HG03280 (cell line): ENCODE data around the gene RNF31.

Source experiments
- ATAC-seq: cut with Tn5 transposase; IDR thresholded peaks from one replicate; pipeline ENCODE4 v1.9.1; 2021; ENCODE audit warnings: mild to moderate bottlenecking, moderate library complexity; ENCODE audit not compliant: unreplicated experiment

RNF31 gene

GRCh38 chr14:24137529-24138395, 9.5 kb upstream of the RNF31 start:
- no peak for ATAC-seq

GRCh38 chr14:24138396-24139271, 8.7 kb upstream of the RNF31 start:
- ATAC-seq: no peak

- no peak for ATAC-seq
Observed at GRCh38 chr14:24139272-24139934, 7.9 kb upstream of the RNF31 start.

GRCh38 chr14:24141097-24141880, 6.0 kb upstream of the RNF31 start, which contains the start of gene EMC9:
Gene EMC9, minus strand, starts transcription at chr14:24141591. Its CDS starts 287 bp downstream, at chr14:24141304.
- ATAC-seq: peak; percentile 84

- no peak for ATAC-seq
Observed at GRCh38 chr14:24143511-24143910, 3.8 kb upstream of the RNF31 start.

GRCh38 chr14:24144451-24144850, 2.8 kb upstream of the RNF31 start:
- ATAC-seq: no peak

GRCh38 chr14:24145219-24145618, 2.1 kb upstream of the RNF31 start:
- no peak for ATAC-seq

GRCh38 chr14:24145690-24146452, 1.4 kb upstream of the RNF31 start:
- no peak for ATAC-seq

GRCh38 chr14:24146453-24146977, 783 bp upstream of the RNF31 start, which contains the start of gene PSME2:
Gene PSME2, minus strand, starts transcription at chr14:24146610. Its CDS starts 29 bp downstream, at chr14:24146581.
- peak; percentile 57 for ATAC-seq

GRCh38 chr14:24147761-24148428, 597 bp downstream of the RNF31 start:
- ATAC-seq: no peak

- ATAC-seq: no peak
Observed at GRCh38 chr14:24149302-24149969, 2.1 kb downstream of the RNF31 start.

GRCh38 chr14:24150061-24150460, 2.8 kb downstream of the RNF31 start:
- no peak for ATAC-seq

- ATAC-seq: no peak
Observed at GRCh38 chr14:24150567-24150966, 3.3 kb downstream of the RNF31 start.

- ATAC-seq: no peak
Observed at GRCh38 chr14:24150993-24151392, 3.7 kb downstream of the RNF31 start.

- ATAC-seq: no peak
Observed at GRCh38 chr14:24151404-24152080, 4.2 kb downstream of the RNF31 start.

GRCh38 chr14:24155100-24155499, 7.8 kb downstream of the RNF31 start:
- ATAC-seq: no peak

GRCh38 chr14:24156840-24157239, 9.5 kb downstream of the RNF31 start:
- no peak for ATAC-seq

- ATAC-seq: no peak
Observed at GRCh38 chr14:24157331-24157730, 10.0 kb downstream of the RNF31 start.
